ENCODE data around the gene TRIM31. TPM values are rescaled to one million over a fixed set of nuclear protein-coding genes. Genes with fewer than 3 reads are reported as not detected.

Gene TRIM31
- total RNA-seq, 2 experiments from 2014 or later, result not detected

- ChIA-PET CTCF (interaction anchor here (0.5 to 4.7 kb wide), 5 partner anchors 9 to 291 kb away, joined by 3 to 28 read pairs (median 3); no protein-coding TSS in a partner anchor), POLR2A (no interaction called here)
- H3K27ac Mint-ChIP-seq, result no peak overlapping the region
- intact Hi-C loops (cut with micrococcal nuclease), result no loop called here
- no peak for DNase-seq
- H3K4me3 Mint-ChIP-seq, result no peak overlapping the region
- no peak for TF ChIP-seq CTCF (IDR thresholded peaks at IDR 0.05)
- H3K4me1 Mint-ChIP-seq (ENCODE audit: low read depth), result peaks cover 9% of the 10 kb centered on the region
- H3K9me3 Mint-ChIP-seq, result no peaks in the 10 kb centered on the region
- ATAC-seq, result no peak
- H3K27me3 Mint-ChIP-seq, result peaks cover 54% of the 10 kb centered on the region
- H3K36me3 Mint-ChIP-seq (ENCODE audit: low read depth), result no peaks in the 10 kb centered on the region
Measured at GRCh38 chr6:30093951-30094661, 18.8 kb downstream of the TRIM31 start.

DNA sequence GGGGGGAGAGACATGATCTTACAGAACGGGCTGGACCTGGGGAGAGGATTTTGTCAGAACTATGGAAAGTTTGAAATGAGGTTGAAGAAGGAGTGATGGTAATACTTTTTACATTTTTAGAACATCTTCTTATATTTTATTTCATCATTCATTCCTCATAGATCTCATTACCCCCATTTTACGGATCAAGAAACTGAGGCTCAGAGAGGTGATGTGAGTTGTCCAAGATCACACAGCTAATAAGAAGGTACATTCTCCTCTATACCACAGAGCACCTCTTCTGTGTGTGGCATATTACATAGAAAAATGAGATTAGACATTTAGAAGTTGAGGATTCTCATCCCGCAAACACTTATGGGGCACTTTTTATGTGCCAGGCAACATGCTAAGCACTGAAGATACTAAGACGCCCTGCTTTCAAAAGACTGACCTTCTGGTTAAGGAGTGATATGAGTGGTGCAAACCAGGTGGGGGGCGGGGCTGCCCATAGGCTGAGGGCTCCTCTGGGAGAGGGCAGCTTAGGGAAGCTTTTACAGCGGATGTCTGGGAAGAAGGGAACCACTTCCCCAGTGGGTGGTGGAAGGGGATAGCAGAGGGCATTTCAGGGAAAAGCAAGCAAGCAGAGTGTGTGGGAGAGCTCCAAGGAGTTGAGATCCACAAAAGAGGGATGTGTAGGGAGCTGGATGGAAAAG, 19.9 kb downstream of the TRIM31 start:
- DNase-seq (no peak), ATAC-seq (no peak)
- ChIA-PET POLR2A (interaction anchor here (0.6 kb wide), 1 partner anchor 1343 kb away, joined by 3 read pairs; no protein-coding TSS in a partner anchor), CTCF (interaction anchor here (1.1 to 4.7 kb wide), 2 partner anchors 11 to 38 kb away, joined by 3 to 28 read pairs; no protein-coding TSS in a partner anchor)
- Mint-ChIP-seq H3K4me3 (no peak overlapping the region), H3K27ac (no peak overlapping the region), H3K36me3 (ENCODE audit: low read depth) (no peaks in the 10 kb centered on the region), H3K27me3 (peaks cover 51% of the 10 kb centered on the region), H3K4me1 (ENCODE audit: low read depth) (peaks cover 5% of the 10 kb centered on the region), H3K9me3 (no peaks in the 10 kb centered on the region)
- TF ChIP-seq CTCF (IDR thresholded peaks at IDR 0.05), result no peak
- intact Hi-C loops (cut with micrococcal nuclease), result no loop called here

GRCh38 chr6:30091577-30092381, 21.1 kb downstream of the TRIM31 start:
- Mint-ChIP-seq H3K9me3 (no peaks in the 10 kb centered on the region), H3K4me1 (ENCODE audit: low read depth) (no peaks in the 10 kb centered on the region), H3K27ac (no peak overlapping the region), H3K36me3 (ENCODE audit: low read depth) (no peaks in the 10 kb centered on the region), H3K27me3 (peaks cover 50% of the 10 kb centered on the region), H3K4me3 (no peak overlapping the region)
- ChIA-PET POLR2A (no interaction called here), CTCF (interaction anchor here (2.0 to 4.7 kb wide), 2 partner anchors 12 to 39 kb away, joined by 7 to 28 read pairs; no protein-coding TSS in a partner anchor)
- intact Hi-C loops (cut with micrococcal nuclease), result no loop called here
- DNase-seq, result no peak
- TF ChIP-seq CTCF (IDR thresholded peaks at IDR 0.05), result no peak
- ATAC-seq, result no peak

DNA sequence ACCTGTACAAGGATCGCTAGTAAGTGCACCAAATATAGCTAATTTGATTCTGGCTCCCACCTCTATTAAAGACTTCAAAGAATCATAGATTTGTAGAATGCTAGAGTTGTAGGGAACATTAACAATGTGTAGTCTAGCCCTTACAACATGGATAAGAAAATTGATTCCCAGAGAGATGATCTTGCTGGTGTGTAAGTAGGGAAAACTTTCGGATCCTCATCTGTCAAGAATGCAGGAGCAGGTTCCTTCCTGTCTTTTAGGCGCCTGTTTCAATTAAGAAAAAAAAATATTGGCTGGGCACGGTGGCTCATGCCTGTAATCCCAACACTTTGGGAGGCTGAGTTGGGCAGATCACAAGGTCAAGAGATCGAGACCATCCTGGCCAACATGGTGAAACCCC, 25.0 kb downstream of the TRIM31 start:
- Mint-ChIP-seq H3K9me3 (no peaks in the 10 kb centered on the region), H3K4me1 (ENCODE audit: low read depth) (no peaks in the 10 kb centered on the region), H3K27ac (no peak overlapping the region), H3K36me3 (ENCODE audit: low read depth) (no peaks in the 10 kb centered on the region), H3K4me3 (no peak overlapping the region), H3K27me3 (peaks cover 41% of the 10 kb centered on the region)
- no peak for ATAC-seq
- ChIA-PET CTCF (interaction anchor here (1.0 to 3.9 kb wide), 4 partner anchors 10 to 43 kb away, joined by 3 to 19 read pairs (median 5); no protein-coding TSS in a partner anchor), POLR2A (interaction anchor here (1.0 kb wide), 1 partner anchor 65 kb away, joined by 4 read pairs; no protein-coding TSS in a partner anchor)
- DNase-seq, result no peak
- no peak for TF ChIP-seq CTCF (IDR thresholded peaks at IDR 0.05)
- intact Hi-C loops (cut with micrococcal nuclease), result no loop called here

All from activated CD8-positive, alpha-beta T cell treated with anti-CD3 and anti-CD28 coated beads for 36 hours (primary cell).